SK-N-SH (cell line): ENCODE measurements around the gene PLCB1. TPM values are rescaled to one million over a fixed set of nuclear protein-coding genes. Genes with fewer than 3 reads are reported as not detected.

Experiments
- CTCF ChIA-PET: fragments of 300-600, 350-600 bp; formaldehyde crosslinking; extraction: SDS; loops from one replicate; lab custom pipeline; 2021; lab: Yijun Ruan, JAX
- POLR2A ChIA-PET: fragments of 350-600 bp; sonication (Branson Sonifier 250); formaldehyde crosslinking; extraction: SDS; loops from one replicate; lab custom pipeline; 2020; ENCODE audit warnings: antibody characterized with exemption, inconsistent platforms; lab: Yijun Ruan, JAX
- DNase-seq: peaks from one replicate; pipeline ENCODE4 v3.0.0; 2012
- H2AFZ ChIP-seq: fragments of 200-600 bp; sonication (generic); 2 replicates; pipeline ENCODE4 v1.8.1; 2016; ENCODE audit warnings: antibody characterized with exemption, mild to moderate bottlenecking, low read depth
- H3F3A ChIP-seq: fragments of 200-600 bp; sonication (generic); replicated peaks from 2 replicates; pipeline ENCODE3; 2016; ENCODE audit warnings: antibody characterized with exemption, mild to moderate bottlenecking; ENCODE audit not compliant: insufficient read depth
- H3K27ac ChIP-seq, 2 experiments: fragments of 200-500 bp in 1 of 2; fragments of 200-600 bp in 1 of 2; sonication (Bioruptor generic) in 1 of 2; sonication (generic), shearing (Covaris generic) in 1 of 2; 2 replicates each; pipeline versions ENCODE4 v1.5.1 to v1.6.1; 2014 to 2016; ENCODE audit warnings: low read depth in 2 of 2, inconsistent platforms in 1 of 2, low read length in 1 of 2, mild to moderate bottlenecking in 1 of 2, mixed read lengths in 1 of 2
- H3K27me3 ChIP-seq: fragments of 200-600 bp; sonication (generic), shearing (Covaris generic); 2 replicates; pipeline ENCODE4 v1.6.1; 2016; ENCODE audit warnings: mixed run types; ENCODE audit not compliant: insufficient read depth
- H3K36me3 ChIP-seq, 2 experiments: fragments of 200-500 bp in 1 of 2; fragments of 200-600 bp in 1 of 2; sonication (Bioruptor generic) in 1 of 2; sonication (generic) in 1 of 2; replicated peaks in 1 of 2; 2 replicates each; pipeline versions ENCODE3 to v1.5.1; 2014 to 2016; ENCODE audit warnings: low read length in 1 of 2, mild to moderate bottlenecking in 1 of 2; ENCODE audit not compliant: insufficient read depth in 2 of 2, control insufficient read depth in 1 of 2
- H3K4me1 ChIP-seq, 2 experiments: fragments of 200-500 bp in 1 of 2; fragments of 200-600 bp in 1 of 2; sonication (Bioruptor generic) in 1 of 2; sonication (generic), shearing (Covaris generic) in 1 of 2; 2 replicates each; pipeline versions ENCODE4 v1.5.1 to v1.6.1; 2014 to 2016; ENCODE audit warnings: low read depth in 1 of 2, low read length in 1 of 2, mixed run types in 1 of 2; ENCODE audit not compliant: insufficient read depth in 2 of 2, control insufficient read depth in 1 of 2
- H3K4me2 ChIP-seq: fragments of 200-600 bp; sonication (generic), shearing (Covaris generic); 2 replicates; pipeline ENCODE4 v1.6.1; 2017; ENCODE audit warnings: mixed run types
- H3K4me3 ChIP-seq, 2 experiments: fragments of 200-500 bp in 1 of 2; fragments of 200-600 bp in 1 of 2; sonication (Bioruptor generic) in 1 of 2; sonication (generic), shearing (Covaris generic) in 1 of 2; 2 replicates each; pipeline versions ENCODE4 v1.5.1 to v1.8.1; 2014 to 2016; ENCODE audit warnings: low read depth in 2 of 2, inconsistent platforms in 1 of 2, low read length in 1 of 2, mild to moderate bottlenecking in 1 of 2, mixed read lengths in 1 of 2, moderate library complexity in 1 of 2
- H3K79me2 ChIP-seq: fragments of 200-600 bp; sonication (generic); 2 replicates; pipeline ENCODE4 v1.8.1; 2017; ENCODE audit warnings: mild to moderate bottlenecking; ENCODE audit not compliant: insufficient read depth
- H3K9ac ChIP-seq: fragments of 200-600 bp; sonication (generic); 2 replicates; pipeline ENCODE4 v1.6.1; 2017; ENCODE audit warnings: mixed run types
- H3K9me2 ChIP-seq: fragments of 200-600 bp; sonication (generic); 2 replicates; pipeline ENCODE4 v1.6.1; 2017; ENCODE audit warnings: mixed run types
- H3K9me3 ChIP-seq: fragments of 200-600 bp; sonication (generic); 2 replicates; pipeline ENCODE4 v1.6.1; 2017; ENCODE audit warnings: mixed run types, mild to moderate bottlenecking, moderate library complexity
- H4K20me1 ChIP-seq: fragments of 200-600 bp; sonication (generic); 2 replicates; pipeline ENCODE4 v1.6.1; 2017; ENCODE audit warnings: mild to moderate bottlenecking, mixed run types; ENCODE audit not compliant: insufficient read depth
- ELF1 ChIP-seq: IDR thresholded peaks from 2 replicates; pipeline ENCODE4 v1.4.0; 2012
- EP300 ChIP-seq, 2 experiments: IDR thresholded peaks; 2 replicates each; pipeline versions ENCODE4 v1.4.0 to v1.6.1; 2012; ENCODE audit warnings: borderline replicate concordance in 1 of 2, low read depth in 1 of 2, low read length in 1 of 2
- FOSL2 ChIP-seq: IDR thresholded peaks from 2 replicates; pipeline ENCODE4 v1.4.0; 2012; ENCODE audit warnings: low read depth, mild to moderate bottlenecking, moderate library complexity, borderline replicate concordance
- FOXJ3 ChIP-seq: sonication (generic); formaldehyde crosslinking; IDR thresholded peaks from 2 replicates; pipeline ENCODE4 v1.5.1; 2020; ENCODE audit warnings: mild to moderate bottlenecking, missing genetic modification reagents
- FOXM1 ChIP-seq: IDR thresholded peaks from 2 replicates; pipeline ENCODE4 v1.4.0; 2012; ENCODE audit warnings: low read depth, mild to moderate bottlenecking
- GABPA ChIP-seq: IDR thresholded peaks from 2 replicates; pipeline ENCODE4 v1.4.0; 2012; ENCODE audit warnings: low read depth, mild to moderate bottlenecking
- GATA2 ChIP-seq: sonication (generic); formaldehyde crosslinking; IDR thresholded peaks from 2 replicates; pipeline ENCODE4 v1.5.0; 2020; ENCODE audit warnings: mild to moderate bottlenecking, missing genetic modification reagents
- MXI1 ChIP-seq: IDR thresholded peaks from 2 replicates; pipeline ENCODE4 v1.6.1; 2012; ENCODE audit warnings: mild to moderate bottlenecking, low read depth, low read length, improper control_type of control experiment
- NRF1 ChIP-seq: IDR thresholded peaks from 2 replicates; pipeline ENCODE4 v1.6.1; 2012; ENCODE audit warnings: low read depth, mild to moderate bottlenecking, low read length
- RAD21 ChIP-seq: IDR thresholded peaks from 2 replicates; pipeline ENCODE4 v1.6.1; 2012; ENCODE audit warnings: mild to moderate bottlenecking, low read length
- SIN3A ChIP-seq: IDR thresholded peaks from 2 replicates; pipeline ENCODE4 v1.6.1; 2012; ENCODE audit warnings: low read depth, mild to moderate bottlenecking, low read length, moderate library complexity, borderline replicate concordance
- SMC3 ChIP-seq: IDR thresholded peaks from 2 replicates; pipeline ENCODE4 v1.6.1; 2012; ENCODE audit warnings: low read depth, low read length, improper control_type of control experiment
- TAF1 ChIP-seq: IDR thresholded peaks from 2 replicates; pipeline ENCODE4 v1.6.1; 2012; ENCODE audit warnings: low read depth, mild to moderate bottlenecking, low read length, moderate library complexity, borderline replicate concordance
- TCF12 ChIP-seq: IDR thresholded peaks from 2 replicates; pipeline ENCODE4 v1.4.0; 2012
- YY1 ChIP-seq: IDR thresholded peaks from 2 replicates; pipeline ENCODE4 v1.4.0; 2012; ENCODE audit warnings: low read depth, mild to moderate bottlenecking
- WGBS: methylation state at CpG from one replicate; pipeline ENCODE4 v1.1.6; 2017; ENCODE audit warnings: low lambda C conversion rate; 5-methylcytosine and 5-hydroxymethylcytosine counted together
- polyA plus RNA-seq, 3 experiments: library from polyadenylated mRNA; depleted of rRNA; stranded (reverse); fragments of >200 nt; gene quantifications; 2 replicates each; pipeline ENCODE4 v1.2.3, GENCODE V29; 2012
- TF ChIP-seq, protein P1 (sequence below): fragments of 150-350 bp; IDR thresholded peaks from 2 replicates; pipeline ENCODE4 v1.6.1; 2017; ENCODE audit warnings: antibody characterized with exemption, low read length, low read depth, borderline replicate concordance
- TF ChIP-seq, protein P2 (sequence below): IDR thresholded peaks from 2 replicates; pipeline ENCODE4; 2012
- TF ChIP-seq, protein P3 (sequence below): IDR thresholded peaks from 2 replicates; pipeline ENCODE4 v1.4.0; 2012; ENCODE audit warnings: low read depth, borderline replicate concordance

The PLCB1 gene
- polyA plus RNA-seq, 1 of the 3 experiments (the other 2 are of a cell fraction) = 10.5 TPM

DNA sequence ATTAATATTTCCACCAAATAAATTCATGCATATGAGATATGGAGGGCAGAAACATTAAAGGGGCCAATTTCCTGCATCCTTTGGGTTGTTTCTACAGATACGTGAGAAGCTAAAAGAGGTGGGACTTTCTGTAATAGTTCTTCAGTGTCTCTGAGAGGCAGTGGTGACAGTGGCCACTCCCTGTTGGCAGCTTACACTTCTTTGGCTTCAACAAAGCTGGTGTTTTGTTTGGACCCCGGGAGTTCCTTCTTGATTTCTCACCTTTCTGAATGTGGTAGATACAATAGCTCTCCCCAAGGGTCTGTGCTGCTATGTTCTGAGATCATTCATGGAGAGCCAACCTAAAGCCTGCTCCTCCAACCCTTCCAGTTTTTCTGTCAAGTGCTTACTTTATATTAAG lies 7.8 kb downstream of the PLCB1 start:
- H4K20me1 ChIP-seq = no peaks in the 10 kb centered on the region; the same call in 1 of the 2 replicates
- no peaks in the 10 kb centered on the region for H3K9me3 ChIP-seq
- H3K36me3 ChIP-seq = peaks cover 7 to 8% of the 10 kb centered on the region in 2 experiments
- H3K4me2 ChIP-seq = no peak overlapping the region
- peaks cover 9 to 10% of the 10 kb centered on the region in 2 experiments; a peak in 3 of 4 replicates for H3K4me1 ChIP-seq
- 93% methylated on average over 2 of the region's 2 CpGs for WGBS
- DNase-seq = no peak
- no peak overlapping the region for H2AFZ ChIP-seq
- H3K9me2 ChIP-seq = no peaks in the 10 kb centered on the region
- no peaks in the 10 kb centered on the region for H3K27me3 ChIP-seq
- H3K9ac ChIP-seq = no peak overlapping the region
- ChIA-PET CTCF (interaction anchor here (0.7 to 20.5 kb wide), 3 partner anchors 250 to 655 kb away, joined by 3 to 269 read pairs (median 6); no protein-coding TSS in a partner anchor), POLR2A (no interaction called here)
- no peak overlapping the region for H3K4me3 ChIP-seq
- H3K79me2 ChIP-seq = peaks cover 88% of the 10 kb centered on the region
- H3K27ac ChIP-seq = no peak overlapping the region
- TF ChIP-seq GATA2 (CRISPR knock-in tag) = no peak
- no peak for TF ChIP-seq GABPA
- no peak for TF ChIP-seq TCF12
- no peak for TF ChIP-seq FOXJ3 (CRISPR knock-in tag)
- TF ChIP-seq, protein P1, sequence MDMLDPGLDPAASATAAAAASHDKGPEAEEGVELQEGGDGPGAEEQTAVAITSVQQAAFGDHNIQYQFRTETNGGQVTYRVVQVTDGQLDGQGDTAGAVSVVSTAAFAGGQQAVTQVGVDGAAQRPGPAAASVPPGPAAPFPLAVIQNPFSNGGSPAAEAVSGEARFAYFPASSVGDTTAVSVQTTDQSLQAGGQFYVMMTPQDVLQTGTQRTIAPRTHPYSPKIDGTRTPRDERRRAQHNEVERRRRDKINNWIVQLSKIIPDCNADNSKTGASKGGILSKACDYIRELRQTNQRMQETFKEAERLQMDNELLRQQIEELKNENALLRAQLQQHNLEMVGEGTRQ = no peak
- no peak for TF ChIP-seq MXI1
- TF ChIP-seq FOSL2 = no peak
- TF ChIP-seq, protein P2, sequence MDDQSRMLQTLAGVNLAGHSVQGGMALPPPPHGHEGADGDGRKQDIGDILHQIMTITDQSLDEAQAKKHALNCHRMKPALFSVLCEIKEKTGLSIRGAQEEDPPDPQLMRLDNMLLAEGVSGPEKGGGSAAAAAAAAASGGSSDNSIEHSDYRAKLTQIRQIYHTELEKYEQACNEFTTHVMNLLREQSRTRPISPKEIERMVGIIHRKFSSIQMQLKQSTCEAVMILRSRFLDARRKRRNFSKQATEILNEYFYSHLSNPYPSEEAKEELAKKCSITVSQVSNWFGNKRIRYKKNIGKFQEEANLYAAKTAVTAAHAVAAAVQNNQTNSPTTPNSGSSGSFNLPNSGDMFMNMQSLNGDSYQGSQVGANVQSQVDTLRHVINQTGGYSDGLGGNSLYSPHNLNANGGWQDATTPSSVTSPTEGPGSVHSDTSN = no peak
- TF ChIP-seq NRF1 = no peak
- no peak for TF ChIP-seq EP300 (IDR thresholded peaks at IDR 0.05; ENCODE audit: borderline replicate concordance in 1 of 2, low read depth in 1 of 2, low read length in 1 of 2)
- TF ChIP-seq FOXM1 = no peak
- no peak for TF ChIP-seq RAD21
- no peak for TF ChIP-seq ELF1
- no peak for TF ChIP-seq YY1
- no peak for TF ChIP-seq TAF1
- no peak for TF ChIP-seq SIN3A
- TF ChIP-seq SMC3 = no peak
- TF ChIP-seq, protein P3, sequence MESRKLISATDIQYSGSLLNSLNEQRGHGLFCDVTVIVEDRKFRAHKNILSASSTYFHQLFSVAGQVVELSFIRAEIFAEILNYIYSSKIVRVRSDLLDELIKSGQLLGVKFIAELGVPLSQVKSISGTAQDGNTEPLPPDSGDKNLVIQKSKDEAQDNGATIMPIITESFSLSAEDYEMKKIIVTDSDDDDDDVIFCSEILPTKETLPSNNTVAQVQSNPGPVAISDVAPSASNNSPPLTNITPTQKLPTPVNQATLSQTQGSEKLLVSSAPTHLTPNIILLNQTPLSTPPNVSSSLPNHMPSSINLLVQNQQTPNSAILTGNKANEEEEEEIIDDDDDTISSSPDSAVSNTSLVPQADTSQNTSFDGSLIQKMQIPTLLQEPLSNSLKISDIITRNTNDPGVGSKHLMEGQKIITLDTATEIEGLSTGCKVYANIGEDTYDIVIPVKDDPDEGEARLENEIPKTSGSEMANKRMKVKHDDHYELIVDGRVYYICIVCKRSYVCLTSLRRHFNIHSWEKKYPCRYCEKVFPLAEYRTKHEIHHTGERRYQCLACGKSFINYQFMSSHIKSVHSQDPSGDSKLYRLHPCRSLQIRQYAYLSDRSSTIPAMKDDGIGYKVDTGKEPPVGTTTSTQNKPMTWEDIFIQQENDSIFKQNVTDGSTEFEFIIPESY = no peak
- H3F3A ChIP-seq = no peaks in the 10 kb centered on the region
